Muscle layer of colon (tissue), 2 donors: ENCODE measurements around the gene KAT6B.
A peak's percentile ranks its signal among the peaks of the same experiment; 100 is the strongest.

ENCODE experiments used
- H3K27ac ChIP-seq: one replicate; pipeline ENCODE4 v1.7.0; 2013; ENCODE audit warnings: low read depth, mild to moderate bottlenecking, low read length, moderate library complexity
- H3K27me3 ChIP-seq, 2 donors: one replicate each; pipeline ENCODE4 v1.7.0; 2013; ENCODE audit warnings: low read length in 2 of 2, mild to moderate bottlenecking in 2 of 2; ENCODE audit not compliant: insufficient read depth in 2 of 2, control insufficient read depth in 1 of 2
- H3K36me3 ChIP-seq: one replicate; pipeline ENCODE4 v1.7.0; 2013; ENCODE audit warnings: mild to moderate bottlenecking, low read length; ENCODE audit not compliant: insufficient read depth
- H3K4me1 ChIP-seq: one replicate; pipeline ENCODE4 v1.7.0; 2013; ENCODE audit warnings: mild to moderate bottlenecking, low read length; ENCODE audit not compliant: insufficient read depth
- H3K4me3 ChIP-seq, 2 donors: one replicate each; pipeline ENCODE4 v1.7.0; 2013; ENCODE audit warnings: low read length in 2 of 2, low read depth in 1 of 2, mild to moderate bottlenecking in 1 of 2, moderate library complexity in 1 of 2
- H3K9ac ChIP-seq: one replicate; pipeline ENCODE4 v1.7.0; 2013; ENCODE audit warnings: low read length
- H3K9me3 ChIP-seq: one replicate; pipeline ENCODE4 v1.7.0; 2013; ENCODE audit warnings: mild to moderate bottlenecking, low read length
- donor health status: abdominal sarcoma.
- donor health status: Adenocarcinoma of cecum.

KAT6B gene

GRCh38 chr10:74824184-74824899 is 2.1 kb upstream of the KAT6B start:
- H3K4me1 ChIP-seq: peaks cover 39% of the 10 kb centered on the region
- no peaks in the 10 kb centered on the region for H3K9me3 ChIP-seq
- peak overlapping the region; percentile 94 for H3K27ac ChIP-seq
- H3K4me3 ChIP-seq: peak overlapping the region; percentile 40 to 77
- H3K9ac ChIP-seq: no peak overlapping the region
- no peaks in the 10 kb centered on the region for H3K27me3 ChIP-seq
- no peaks in the 10 kb centered on the region for H3K36me3 ChIP-seq

- peak overlapping the region; percentile 40 to 77 for H3K4me3 ChIP-seq
- H3K27me3 ChIP-seq: no peaks in the 10 kb centered on the region
- H3K36me3 ChIP-seq: no peaks in the 10 kb centered on the region
- H3K9ac ChIP-seq: no peak overlapping the region
- H3K9me3 ChIP-seq: no peaks in the 10 kb centered on the region
- peak overlapping the region; percentile 94 for H3K27ac ChIP-seq
- peaks cover 40% of the 10 kb centered on the region for H3K4me1 ChIP-seq
Measured at GRCh38 chr10:74824900-74825370, 1.5 kb upstream of the KAT6B start.

- Histone ChIP-seq H3K27me3 (no peaks in the 10 kb centered on the region), H3K9ac (no peak overlapping the region), H3K4me3 (peak overlapping the region; percentile 65 to 88), H3K4me1 (peaks cover 40% of the 10 kb centered on the region), H3K9me3 (no peaks in the 10 kb centered on the region), H3K36me3 (no peaks in the 10 kb centered on the region), H3K27ac (peak overlapping the region; percentile 94)
Measured at GRCh38 chr10:74825371-74826141, 844 bp upstream of the KAT6B start.

GRCh38 chr10:74827045-74827441 is 643 bp downstream of the KAT6B start:
- H3K36me3 ChIP-seq: no peaks in the 10 kb centered on the region
- H3K27me3 ChIP-seq: no peaks in the 10 kb centered on the region
- H3K9ac ChIP-seq: peak overlapping the region; percentile 28
- peak overlapping the region in 1 of 2 donors; percentile 65 for H3K4me3 ChIP-seq
- H3K4me1 ChIP-seq: peaks cover 50% of the 10 kb centered on the region
- H3K9me3 ChIP-seq: no peaks in the 10 kb centered on the region
- no peak overlapping the region for H3K27ac ChIP-seq

GRCh38 chr10:74827694-74828093 is 1.3 kb downstream of the KAT6B start:
- Histone ChIP-seq H3K9ac (no peak overlapping the region), H3K4me3 (no peak overlapping the region), H3K36me3 (no peaks in the 10 kb centered on the region), H3K27me3 (no peaks in the 10 kb centered on the region), H3K27ac (no peak overlapping the region), H3K4me1 (peaks cover 52% of the 10 kb centered on the region), H3K9me3 (no peaks in the 10 kb centered on the region)

- H3K9ac ChIP-seq: no peak overlapping the region
- no peak overlapping the region for H3K27ac ChIP-seq
- H3K36me3 ChIP-seq: no peaks in the 10 kb centered on the region
- no peak overlapping the region for H3K4me3 ChIP-seq
- no peaks in the 10 kb centered on the region for H3K27me3 ChIP-seq
- peaks cover 52% of the 10 kb centered on the region for H3K4me1 ChIP-seq
- H3K9me3 ChIP-seq: no peaks in the 10 kb centered on the region
Measured at GRCh38 chr10:74828946-74829345, 2.5 kb downstream of the KAT6B start.

GRCh38 chr10:74831518-74832120 is 5.2 kb downstream of the KAT6B start:
- H3K9me3 ChIP-seq: no peaks in the 10 kb centered on the region
- no peak overlapping the region for H3K4me3 ChIP-seq
- peaks cover 55% of the 10 kb centered on the region for H3K4me1 ChIP-seq
- H3K9ac ChIP-seq: no peak overlapping the region
- no peaks in the 10 kb centered on the region for H3K36me3 ChIP-seq
- peak overlapping the region; percentile 9 for H3K27ac ChIP-seq
- no peaks in the 10 kb centered on the region for H3K27me3 ChIP-seq

GRCh38 chr10:74835963-74836362 is 9.6 kb downstream of the KAT6B start:
- Histone ChIP-seq H3K27ac (no peak overlapping the region), H3K9ac (no peak overlapping the region), H3K4me3 (no peak overlapping the region), H3K4me1 (peaks cover 60% of the 10 kb centered on the region), H3K36me3 (no peaks in the 10 kb centered on the region), H3K27me3 (no peaks in the 10 kb centered on the region), H3K9me3 (no peaks in the 10 kb centered on the region)

- no peak overlapping the region for H3K27ac ChIP-seq
Measured at GRCh38 chr10:74836877-74837276, 10.5 kb downstream of the KAT6B start.

GRCh38 chr10:74837743-74838142 is 11.3 kb downstream of the KAT6B start:
- no peak overlapping the region for H3K4me3 ChIP-seq

More at GRCh38 chr10:74836877-74837276, 10.5 kb downstream of the KAT6B start:
- H3K4me3 ChIP-seq: no peak overlapping the region
- peaks cover 58% of the 10 kb centered on the region for H3K4me1 ChIP-seq
- H3K36me3 ChIP-seq: no peaks in the 10 kb centered on the region
- H3K9me3 ChIP-seq: no peaks in the 10 kb centered on the region
- no peaks in the 10 kb centered on the region for H3K27me3 ChIP-seq
- H3K9ac ChIP-seq: no peak overlapping the region

GRCh38 chr10:74839708-74840107 is 13.3 kb downstream of the KAT6B start:
- H3K4me1 ChIP-seq: peaks cover 45% of the 10 kb centered on the region
- no peak overlapping the region for H3K27ac ChIP-seq
- H3K9me3 ChIP-seq: no peaks in the 10 kb centered on the region
- H3K27me3 ChIP-seq: no peaks in the 10 kb centered on the region
- H3K4me3 ChIP-seq: no peak overlapping the region
- H3K9ac ChIP-seq: no peak overlapping the region
- H3K36me3 ChIP-seq: peaks cover 11% of the 10 kb centered on the region

More at GRCh38 chr10:74837743-74838142, 11.3 kb downstream of the KAT6B start:
- no peak overlapping the region for H3K27ac ChIP-seq
- H3K4me1 ChIP-seq: peaks cover 55% of the 10 kb centered on the region
- H3K27me3 ChIP-seq: no peaks in the 10 kb centered on the region
- no peaks in the 10 kb centered on the region for H3K9me3 ChIP-seq
- peaks cover 4% of the 10 kb centered on the region for H3K36me3 ChIP-seq
- no peak overlapping the region for H3K9ac ChIP-seq
